ENCODE measurements around the gene ST7L. TPM values are rescaled to one million over a fixed set of nuclear protein-coding genes. Genes with fewer than 3 reads are reported as not detected.

Gene ST7L
- total and polyA plus RNA-seq, 10 of the 15 experiments (the other 5 are each of a cell fraction or from before 2014, with no cell fraction given) = 3.6 to 13.7 (median 8.9) TPM

DNA sequence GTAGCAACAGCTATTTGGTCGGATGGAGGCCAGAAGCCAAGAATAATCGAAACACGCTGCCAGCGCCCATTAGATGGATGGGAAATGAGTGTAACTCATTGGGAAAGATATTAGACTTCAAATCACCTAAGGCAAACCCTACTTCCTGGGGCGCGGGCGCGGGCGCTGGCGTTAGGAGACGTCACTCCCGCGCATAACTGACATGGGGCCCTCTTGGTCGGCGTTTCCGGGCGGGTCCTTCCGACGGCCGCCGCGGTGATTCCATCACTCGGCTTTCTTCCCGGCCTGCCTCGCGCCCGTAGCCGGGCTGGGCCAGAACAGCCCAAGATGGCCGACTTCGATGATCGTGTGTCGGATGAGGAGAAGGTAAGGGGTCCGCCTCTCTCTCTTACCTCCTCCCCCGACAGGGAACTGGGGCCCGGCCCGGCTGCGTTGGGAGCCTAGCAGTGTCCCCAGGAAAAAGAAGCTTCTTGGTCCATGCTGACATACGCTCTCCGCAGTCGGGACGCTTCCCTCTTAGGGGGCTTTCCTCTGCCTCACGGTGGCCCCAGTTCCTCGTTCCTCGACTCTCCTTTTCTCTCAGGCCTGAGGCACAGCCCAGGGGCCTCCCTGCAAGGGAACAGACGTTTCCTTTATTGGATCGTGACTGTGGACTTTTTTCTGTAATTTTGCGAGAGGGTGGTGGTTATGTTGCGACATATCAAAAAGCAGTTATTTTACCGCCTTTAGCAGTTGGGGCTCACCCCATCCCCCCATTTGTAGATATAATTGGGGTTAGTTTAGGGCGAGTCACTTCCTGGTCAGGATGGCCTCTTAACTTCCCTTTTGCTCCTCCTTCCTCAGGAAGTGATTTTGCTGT, 806 bp upstream of the ST7L start, which contains the start of gene CAPZA1:
Gene CAPZA1, plus strand, starts transcription at position 315 of the 859 bp plus-strand sequence. Its CDS starts 13 bp downstream, at position 328.
- H3K9me3 ChIP-seq (replicated peaks; ENCODE audit: control insufficient read depth, insufficient read depth, low read length) = no peaks in the 10 kb centered on the region
- H3K79me2 ChIP-seq (ENCODE audit: control insufficient read depth, insufficient read depth, low read length) = peaks cover 72% of the 10 kb centered on the region
- peaks cover 4% of the 10 kb centered on the region for H3K4me1 ChIP-seq (ENCODE audit: control insufficient read depth, insufficient read depth, low read length)
- SMC1A ChIA-PET (ENCODE audit: uncharacterized antibody, unreplicated experiment) = interaction anchor here (0.6 to 10.2 kb wide), 13 partner anchors 9 to 228 kb away, joined by 3 to 125 read pairs (median 6); partner anchors contain the start of genes MOV10 and PPM1J
- H3K36me3 ChIP-seq (ENCODE audit: control insufficient read depth in 2 of 2, insufficient read depth in 2 of 2, low read length in 1 of 2) = no peaks in the 10 kb centered on the region
- DNase-seq (ENCODE audit: low read depth, low spot score) (peak; percentile 62), ATAC-seq (peak; percentile 85), FAIRE-seq (peak; percentile 83)
- intact Hi-C loops (cut with micrococcal nuclease; ENCODE audit: unreplicated experiment) (loop anchor here (2.0 kb wide), 4 partner anchors 55 to 153 kb away; partner anchors contain the start of genes MOV10, PPM1J and RHOC), in situ Hi-C loops (cut with MboI) (loop anchor here (5.0 kb wide), 1 partner anchor 222 kb away; the partner anchor contains the start of gene CTTNBP2NL)
- peak within 1 kb of the TSS; percentile 77 for H3K4me3 ChIP-seq
- POLR2A ChIA-PET = interaction anchor here (0.6 to 4.2 kb wide), 12 partner anchors 9 to 226 kb away, joined by 3 to 26 read pairs (median 6); partner anchors contain the start of genes CTTNBP2NL, MOV10, PPM1J and RHOC
- BruUV-seq (replicated peaks) = no TSS peak
- RAD21 ChIA-PET (ENCODE audit: unreplicated experiment) = interaction anchor here (0.7 to 4.0 kb wide), 9 partner anchors 16 to 229 kb away, joined by 3 to 26 read pairs (median 7); partner anchors contain the start of genes MOV10 and PPM1J
- WGBS (ENCODE audit: insufficient coverage, insufficient replicate concordance, low lambda C conversion rate, missing lambda C conversion rate) = under 1% methylated on average over 50 of the region's 50 CpGs
- H3K27ac ChIP-seq (ENCODE audit: control insufficient read depth, insufficient read depth) = peak within 1 kb of the TSS; percentile 100
- peak within 1 kb of the TSS; percentile 90 for H2AFZ ChIP-seq (ENCODE audit: control insufficient read depth, low read depth, low read length)
- H3K4me2 ChIP-seq (ENCODE audit: control insufficient read depth, insufficient read depth) = peak within 1 kb of the TSS; percentile 97
- CTCF ChIA-PET = interaction anchor here (1.0 to 15.2 kb wide), 4 partner anchors 89 to 423 kb away, joined by 4 to 330 read pairs (median 14); partner anchors contain the start of gene CTTNBP2NL
- peak within 1 kb of the TSS; percentile 100 for H3K9ac ChIP-seq (ENCODE audit: control insufficient read depth, insufficient read depth, low read length)
- H4K20me1 ChIP-seq (ENCODE audit: control insufficient read depth, insufficient read depth) = no peaks in the 10 kb centered on the region
- no peaks in the 10 kb centered on the region for H3K27me3 ChIP-seq (replicated peaks in 1 of 2; ENCODE audit: control insufficient read depth in 2 of 2, insufficient read depth in 2 of 2, low read length in 1 of 2)
- TF ChIP-seq, protein P1, sequence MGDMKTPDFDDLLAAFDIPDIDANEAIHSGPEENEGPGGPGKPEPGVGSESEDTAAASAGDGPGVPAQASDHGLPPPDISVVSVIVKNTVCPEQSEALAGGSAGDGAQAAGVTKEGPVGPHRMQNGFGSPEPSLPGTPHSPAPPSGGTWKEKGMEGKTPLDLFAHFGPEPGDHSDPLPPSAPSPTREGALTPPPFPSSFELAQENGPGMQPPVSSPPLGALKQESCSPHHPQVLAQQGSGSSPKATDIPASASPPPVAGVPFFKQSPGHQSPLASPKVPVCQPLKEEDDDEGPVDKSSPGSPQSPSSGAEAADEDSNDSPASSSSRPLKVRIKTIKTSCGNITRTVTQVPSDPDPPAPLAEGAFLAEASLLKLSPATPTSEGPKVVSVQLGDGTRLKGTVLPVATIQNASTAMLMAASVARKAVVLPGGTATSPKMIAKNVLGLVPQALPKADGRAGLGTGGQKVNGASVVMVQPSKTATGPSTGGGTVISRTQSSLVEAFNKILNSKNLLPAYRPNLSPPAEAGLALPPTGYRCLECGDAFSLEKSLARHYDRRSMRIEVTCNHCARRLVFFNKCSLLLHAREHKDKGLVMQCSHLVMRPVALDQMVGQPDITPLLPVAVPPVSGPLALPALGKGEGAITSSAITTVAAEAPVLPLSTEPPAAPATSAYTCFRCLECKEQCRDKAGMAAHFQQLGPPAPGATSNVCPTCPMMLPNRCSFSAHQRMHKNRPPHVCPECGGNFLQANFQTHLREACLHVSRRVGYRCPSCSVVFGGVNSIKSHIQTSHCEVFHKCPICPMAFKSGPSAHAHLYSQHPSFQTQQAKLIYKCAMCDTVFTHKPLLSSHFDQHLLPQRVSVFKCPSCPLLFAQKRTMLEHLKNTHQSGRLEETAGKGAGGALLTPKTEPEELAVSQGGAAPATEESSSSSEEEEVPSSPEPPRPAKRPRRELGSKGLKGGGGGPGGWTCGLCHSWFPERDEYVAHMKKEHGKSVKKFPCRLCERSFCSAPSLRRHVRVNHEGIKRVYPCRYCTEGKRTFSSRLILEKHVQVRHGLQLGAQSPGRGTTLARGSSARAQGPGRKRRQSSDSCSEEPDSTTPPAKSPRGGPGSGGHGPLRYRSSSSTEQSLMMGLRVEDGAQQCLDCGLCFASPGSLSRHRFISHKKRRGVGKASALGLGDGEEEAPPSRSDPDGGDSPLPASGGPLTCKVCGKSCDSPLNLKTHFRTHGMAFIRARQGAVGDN (IDR thresholded peaks at IDR 0.05) = peak; percentile 82
- TF ChIP-seq YBX1 (IDR thresholded peaks at IDR 0.05) (no peak), SRF (IDR thresholded peaks at IDR 0.05; ENCODE audit: low read depth in 2 of 2, low read length in 2 of 2) (peak in 1 of 2 experiments; percentile 64; a peak in 1 of 4 replicates), NFXL1 (IDR thresholded peaks at IDR 0.05; ENCODE audit: borderline replicate concordance) (no peak), SIX5 (IDR thresholded peaks at IDR 0.05; ENCODE audit: low read depth, low read length, severe bottlenecking) (peak; percentile 13), BCL11A (IDR thresholded peaks at IDR 0.05; ENCODE audit: low read depth, low read length) (no peak), SUZ12 (IDR thresholded peaks at IDR 0.05; ENCODE audit: unreplicated experiment) (no peak), ZNF24 (IDR thresholded peaks at IDR 0.05) (no peak), CBX5 (IDR thresholded peaks at IDR 0.05; ENCODE audit: low read depth) (no peak)
- TF ChIP-seq, protein P2, sequence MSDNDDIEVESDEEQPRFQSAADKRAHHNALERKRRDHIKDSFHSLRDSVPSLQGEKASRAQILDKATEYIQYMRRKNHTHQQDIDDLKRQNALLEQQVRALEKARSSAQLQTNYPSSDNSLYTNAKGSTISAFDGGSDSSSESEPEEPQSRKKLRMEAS (IDR thresholded peaks at IDR 0.05; ENCODE audit: low read depth, low read length) = peak; percentile 18; the same call in 1 of the 2 replicates
- TF ChIP-seq, protein P3, sequence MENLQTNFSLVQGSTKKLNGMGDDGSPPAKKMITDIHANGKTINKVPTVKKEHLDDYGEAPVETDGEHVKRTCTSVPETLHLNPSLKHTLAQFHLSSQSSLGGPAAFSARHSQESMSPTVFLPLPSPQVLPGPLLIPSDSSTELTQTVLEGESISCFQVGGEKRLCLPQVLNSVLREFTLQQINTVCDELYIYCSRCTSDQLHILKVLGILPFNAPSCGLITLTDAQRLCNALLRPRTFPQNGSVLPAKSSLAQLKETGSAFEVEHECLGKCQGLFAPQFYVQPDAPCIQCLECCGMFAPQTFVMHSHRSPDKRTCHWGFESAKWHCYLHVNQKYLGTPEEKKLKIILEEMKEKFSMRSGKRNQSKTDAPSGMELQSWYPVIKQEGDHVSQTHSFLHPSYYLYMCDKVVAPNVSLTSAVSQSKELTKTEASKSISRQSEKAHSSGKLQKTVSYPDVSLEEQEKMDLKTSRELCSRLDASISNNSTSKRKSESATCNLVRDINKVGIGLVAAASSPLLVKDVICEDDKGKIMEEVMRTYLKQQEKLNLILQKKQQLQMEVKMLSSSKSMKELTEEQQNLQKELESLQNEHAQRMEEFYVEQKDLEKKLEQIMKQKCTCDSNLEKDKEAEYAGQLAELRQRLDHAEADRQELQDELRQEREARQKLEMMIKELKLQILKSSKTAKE (IDR thresholded peaks at IDR 0.05; ENCODE audit: low read depth, poor library complexity, severe bottlenecking) = no peak

Measured in GM12878 (cell line).